GM12801 (cell line): Measurements from ENCODE around the gene USH1G.

Experiments
- CTCF ChIP-seq: IDR thresholded peaks from one replicate; pipeline ENCODE4 v1.5.1; 2011; ENCODE audit warnings: control low read depth; ENCODE audit not compliant: insufficient read length; ENCODE audit errors: extremely low read depth

The USH1G gene

GRCh38 chr17:74890554-74890953 is 32.5 kb downstream of the USH1G start:
- no peak for TF ChIP-seq CTCF

GRCh38 chr17:74888469-74888868 is 34.6 kb downstream of the USH1G start:
- TF ChIP-seq CTCF, result no peak

GRCh38 chr17:74883241-74883745 is 39.8 kb downstream of the USH1G start:
- no peak for TF ChIP-seq CTCF

GRCh38 chr17:74882517-74883240 is 40.4 kb downstream of the USH1G start:
- TF ChIP-seq CTCF, result no peak

GRCh38 chr17:74881073-74881472 is 42.0 kb downstream of the USH1G start:
- no peak for TF ChIP-seq CTCF

GRCh38 chr17:74879308-74879707 is 43.7 kb downstream of the USH1G start:
- no peak for TF ChIP-seq CTCF

GRCh38 chr17:74878658-74879057 is 44.4 kb downstream of the USH1G start:
- TF ChIP-seq CTCF, result no peak
